ENCODE results near the gene PRR29. TPM values are rescaled to one million over a fixed set of nuclear protein-coding genes. Genes with fewer than 3 reads are reported as not detected.

PRR29 gene
- total RNA-seq, 1 experiment from 2014 or later = 0.85 TPM

GRCh38 chr17:63961355-63962212 is 36.6 kb upstream of the PRR29 start:
- ATAC-seq (peak; percentile 90), DNase-seq (ENCODE audit: low spot score) (peak; percentile 100)
- TF ChIP-seq ATF3 (CRISPR knock-in tag; conservative IDR thresholded peaks at IDR 0.05) = peak; percentile 63; the same call in 1 of the 2 replicates
- TF ChIP-seq, protein P1, sequence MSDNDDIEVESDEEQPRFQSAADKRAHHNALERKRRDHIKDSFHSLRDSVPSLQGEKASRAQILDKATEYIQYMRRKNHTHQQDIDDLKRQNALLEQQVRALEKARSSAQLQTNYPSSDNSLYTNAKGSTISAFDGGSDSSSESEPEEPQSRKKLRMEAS (CRISPR knock-in tag; IDR thresholded peaks at IDR 0.05) = 0 out of 2 replicates have a peak, but pooled peaks have one; percentile 21
- TF ChIP-seq USF1 (CRISPR knock-in tag; IDR thresholded peaks at IDR 0.05) = 0 out of 2 replicates have a peak, but pooled peaks have one; percentile 40
- TF ChIP-seq SP1 (CRISPR knock-in tag; conservative IDR thresholded peaks at IDR 0.05) = peak; percentile 66
- no peak for TF ChIP-seq ZNF138 (CRISPR knock-in tag; conservative IDR thresholded peaks at IDR 0.05)
- TF ChIP-seq USF2 (CRISPR knock-in tag; IDR thresholded peaks at IDR 0.05) = peak; percentile 62
- TF ChIP-seq, protein P2, sequence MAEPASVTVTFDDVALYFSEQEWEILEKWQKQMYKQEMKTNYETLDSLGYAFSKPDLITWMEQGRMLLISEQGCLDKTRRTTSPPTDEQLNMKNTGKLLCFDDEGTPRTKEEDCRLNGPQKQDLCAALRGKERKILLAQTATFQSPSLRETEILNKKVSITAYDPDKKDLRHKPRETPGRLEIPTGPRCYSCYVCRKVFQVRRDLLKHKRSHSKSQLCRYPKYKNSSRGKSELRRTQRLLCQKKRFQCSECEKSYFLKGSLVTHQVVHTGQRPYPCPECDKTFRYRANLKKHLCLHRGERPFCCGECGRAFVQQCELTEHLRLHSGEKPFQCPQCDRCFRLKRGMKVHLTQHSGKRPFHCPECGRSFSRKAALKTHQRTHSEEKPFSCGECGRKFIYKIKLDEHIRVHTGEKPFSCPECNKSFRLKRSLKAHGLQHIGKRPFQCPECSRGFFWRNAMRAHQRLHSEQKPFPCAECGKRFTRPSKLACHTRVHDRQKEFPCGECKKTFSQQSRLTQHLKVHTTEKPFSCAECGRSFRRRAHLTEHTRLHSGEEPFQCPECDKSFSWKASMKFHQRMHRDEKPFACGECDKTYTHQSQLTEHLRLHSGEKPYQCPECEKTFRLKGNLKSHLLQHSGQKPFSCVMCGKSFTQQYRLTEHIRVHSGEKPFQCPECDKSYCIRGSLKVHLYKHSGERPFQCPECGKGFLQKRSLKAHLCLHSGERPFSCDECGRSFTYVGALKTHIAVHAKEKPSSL (CRISPR knock-in tag; conservative IDR thresholded peaks at IDR 0.05) = no peak
- Mint-ChIP-seq H3K9me3 (no peaks in the 10 kb centered on the region), H3K27ac (0 out of 2 replicates have a peak overlapping the region, but pooled peaks have one; percentile 70), H3K36me3 (no peaks in the 10 kb centered on the region; the same call in 1 of the 2 replicates), H3K4me3 (peak overlapping the region; percentile 76), H3K4me1 (peaks cover 20% of the 10 kb centered on the region), H3K27me3 (ENCODE audit: low read depth) (no peaks in the 10 kb centered on the region; the same call in 1 of the 2 replicates)
- POLR2A ChIA-PET = interaction anchor here (0.6 to 1.6 kb wide), 13 partner anchors 10 to 185 kb away, joined by 3 to 9 read pairs (median 4); no protein-coding TSS in a partner anchor
- CTCF ChIA-PET = interaction anchor here (0.6 to 4.0 kb wide), 37 partner anchors 9 to 457 kb away, joined by 3 to 46 read pairs (median 5); partner anchors contain the start of genes CSHL1, DCAF7, ERN1 and GH1

DNA sequence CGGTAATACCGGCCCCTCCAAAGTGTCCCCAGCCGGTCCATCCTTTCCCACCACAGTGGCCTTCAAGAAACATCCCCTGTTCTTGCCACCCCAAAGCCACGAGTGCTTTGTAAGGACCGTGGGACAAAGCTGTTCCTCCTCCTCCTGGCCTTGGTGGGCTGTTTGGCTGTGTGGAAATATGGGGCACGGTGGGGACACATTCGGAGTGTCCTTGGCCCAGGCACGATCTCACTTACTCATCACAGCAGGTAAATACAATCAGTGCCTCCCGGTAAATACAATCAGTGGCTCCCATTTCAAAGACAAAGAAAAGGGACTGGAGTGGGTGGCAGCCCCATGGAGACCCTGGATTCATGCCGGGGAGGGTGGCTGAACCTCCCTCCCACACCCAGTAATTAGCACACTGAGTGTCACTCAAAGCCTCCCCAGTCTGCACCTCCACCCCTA is 35.8 kb upstream of the PRR29 start:
- no peak for DNase-seq (ENCODE audit: low spot score)
- no peak for ATAC-seq
- POLR2A ChIA-PET = interaction anchor here (0.9 to 1.6 kb wide), 7 partner anchors 14 to 184 kb away, joined by 3 to 5 read pairs (median 4); no protein-coding TSS in a partner anchor
- Mint-ChIP-seq H3K4me3 (no peak overlapping the region), H3K36me3 (no peaks in the 10 kb centered on the region), H3K9me3 (no peaks in the 10 kb centered on the region), H3K4me1 (peaks cover 20% of the 10 kb centered on the region), H3K27ac (peak overlapping the region; percentile 70), H3K27me3 (ENCODE audit: low read depth) (no peaks in the 10 kb centered on the region; the same call in 1 of the 2 replicates)
- CTCF ChIA-PET = interaction anchor here (0.6 to 4.0 kb wide), 30 partner anchors 9 to 456 kb away, joined by 3 to 46 read pairs (median 5); partner anchors contain the start of genes CSHL1, DCAF7, ERN1 and GH1
- TF ChIP-seq PRDM15 (CRISPR knock-in tag; IDR thresholded peaks at IDR 0.05) (no peak), SMAD4 (CRISPR knock-in tag; IDR thresholded peaks at IDR 0.05) (no peak), ZMAT4 (CRISPR knock-in tag; IDR thresholded peaks at IDR 0.05) (no peak), CBFB (CRISPR knock-in tag; IDR thresholded peaks at IDR 0.05; ENCODE audit: low read depth) (no peak), FOXK1 (CRISPR knock-in tag; IDR thresholded peaks at IDR 0.05) (no peak), GRHL2 (CRISPR knock-in tag; IDR thresholded peaks at IDR 0.05; ENCODE audit: insufficient replicate concordance, severe bottlenecking) (no peak), ZNF263 (CRISPR knock-in tag; IDR thresholded peaks at IDR 0.05; ENCODE audit: low read depth) (no peak)
- TF ChIP-seq, protein P3, sequence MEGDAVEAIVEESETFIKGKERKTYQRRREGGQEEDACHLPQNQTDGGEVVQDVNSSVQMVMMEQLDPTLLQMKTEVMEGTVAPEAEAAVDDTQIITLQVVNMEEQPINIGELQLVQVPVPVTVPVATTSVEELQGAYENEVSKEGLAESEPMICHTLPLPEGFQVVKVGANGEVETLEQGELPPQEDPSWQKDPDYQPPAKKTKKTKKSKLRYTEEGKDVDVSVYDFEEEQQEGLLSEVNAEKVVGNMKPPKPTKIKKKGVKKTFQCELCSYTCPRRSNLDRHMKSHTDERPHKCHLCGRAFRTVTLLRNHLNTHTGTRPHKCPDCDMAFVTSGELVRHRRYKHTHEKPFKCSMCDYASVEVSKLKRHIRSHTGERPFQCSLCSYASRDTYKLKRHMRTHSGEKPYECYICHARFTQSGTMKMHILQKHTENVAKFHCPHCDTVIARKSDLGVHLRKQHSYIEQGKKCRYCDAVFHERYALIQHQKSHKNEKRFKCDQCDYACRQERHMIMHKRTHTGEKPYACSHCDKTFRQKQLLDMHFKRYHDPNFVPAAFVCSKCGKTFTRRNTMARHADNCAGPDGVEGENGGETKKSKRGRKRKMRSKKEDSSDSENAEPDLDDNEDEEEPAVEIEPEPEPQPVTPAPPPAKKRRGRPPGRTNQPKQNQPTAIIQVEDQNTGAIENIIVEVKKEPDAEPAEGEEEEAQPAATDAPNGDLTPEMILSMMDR (IDR thresholded peaks at IDR 0.05) = no peak
- TF ChIP-seq, protein P4, sequence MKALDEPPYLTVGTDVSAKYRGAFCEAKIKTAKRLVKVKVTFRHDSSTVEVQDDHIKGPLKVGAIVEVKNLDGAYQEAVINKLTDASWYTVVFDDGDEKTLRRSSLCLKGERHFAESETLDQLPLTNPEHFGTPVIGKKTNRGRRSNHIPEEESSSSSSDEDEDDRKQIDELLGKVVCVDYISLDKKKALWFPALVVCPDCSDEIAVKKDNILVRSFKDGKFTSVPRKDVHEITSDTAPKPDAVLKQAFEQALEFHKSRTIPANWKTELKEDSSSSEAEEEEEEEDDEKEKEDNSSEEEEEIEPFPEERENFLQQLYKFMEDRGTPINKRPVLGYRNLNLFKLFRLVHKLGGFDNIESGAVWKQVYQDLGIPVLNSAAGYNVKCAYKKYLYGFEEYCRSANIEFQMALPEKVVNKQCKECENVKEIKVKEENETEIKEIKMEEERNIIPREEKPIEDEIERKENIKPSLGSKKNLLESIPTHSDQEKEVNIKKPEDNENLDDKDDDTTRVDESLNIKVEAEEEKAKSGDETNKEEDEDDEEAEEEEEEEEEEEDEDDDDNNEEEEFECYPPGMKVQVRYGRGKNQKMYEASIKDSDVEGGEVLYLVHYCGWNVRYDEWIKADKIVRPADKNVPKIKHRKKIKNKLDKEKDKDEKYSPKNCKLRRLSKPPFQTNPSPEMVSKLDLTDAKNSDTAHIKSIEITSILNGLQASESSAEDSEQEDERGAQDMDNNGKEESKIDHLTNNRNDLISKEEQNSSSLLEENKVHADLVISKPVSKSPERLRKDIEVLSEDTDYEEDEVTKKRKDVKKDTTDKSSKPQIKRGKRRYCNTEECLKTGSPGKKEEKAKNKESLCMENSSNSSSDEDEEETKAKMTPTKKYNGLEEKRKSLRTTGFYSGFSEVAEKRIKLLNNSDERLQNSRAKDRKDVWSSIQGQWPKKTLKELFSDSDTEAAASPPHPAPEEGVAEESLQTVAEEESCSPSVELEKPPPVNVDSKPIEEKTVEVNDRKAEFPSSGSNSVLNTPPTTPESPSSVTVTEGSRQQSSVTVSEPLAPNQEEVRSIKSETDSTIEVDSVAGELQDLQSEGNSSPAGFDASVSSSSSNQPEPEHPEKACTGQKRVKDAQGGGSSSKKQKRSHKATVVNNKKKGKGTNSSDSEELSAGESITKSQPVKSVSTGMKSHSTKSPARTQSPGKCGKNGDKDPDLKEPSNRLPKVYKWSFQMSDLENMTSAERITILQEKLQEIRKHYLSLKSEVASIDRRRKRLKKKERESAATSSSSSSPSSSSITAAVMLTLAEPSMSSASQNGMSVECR (CRISPR knock-in tag; IDR thresholded peaks at IDR 0.05; ENCODE audit: borderline replicate concordance) = no peak

Measured in WTC11 (cell line).